NT2/D1 (cell line): ENCODE measurements around the gene CHST9.

Source experiments
- DNase-seq: peaks from one replicate; pipeline ENCODE4 v3.0.0-alpha.2; 2011; ENCODE audit warnings: low read depth, low spot score
- H3K27me3 ChIP-seq: 2 replicates; pipeline ENCODE4 v1.6.0; 2011; ENCODE audit warnings: mild to moderate bottlenecking; ENCODE audit not compliant: insufficient read length, insufficient read depth
- H3K36me3 ChIP-seq: 2 replicates; pipeline ENCODE4 v1.6.1; 2011; ENCODE audit warnings: mild to moderate bottlenecking, low read length, mixed read lengths; ENCODE audit not compliant: insufficient read depth, insufficient read length
- H3K4me1 ChIP-seq: 2 replicates; pipeline ENCODE4 v1.5.1; 2011; ENCODE audit not compliant: insufficient read depth, insufficient read length
- H3K4me3 ChIP-seq: 2 replicates; pipeline ENCODE4 v1.5.1; 2011; ENCODE audit warnings: low read depth; ENCODE audit not compliant: insufficient read length
- H3K9ac ChIP-seq: 2 replicates; pipeline ENCODE4 v1.6.0; 2011; ENCODE audit warnings: low read depth; ENCODE audit not compliant: insufficient read length
- H3K9me3 ChIP-seq: 2 replicates; pipeline ENCODE4 v1.5.1; 2011; ENCODE audit warnings: mild to moderate bottlenecking, low read length; ENCODE audit not compliant: insufficient read depth
- SUZ12 ChIP-seq: IDR thresholded peaks from 2 replicates; pipeline ENCODE4 v1.6.1; 2011; ENCODE audit not compliant: insufficient read length, insufficient read depth; ENCODE audit errors: extremely low read depth
- YY1 ChIP-seq: IDR thresholded peaks from 2 replicates; pipeline ENCODE4 v1.6.1; 2011; ENCODE audit not compliant: insufficient read length, insufficient read depth
- ZNF274 ChIP-seq: IDR thresholded peaks from 2 replicates; pipeline ENCODE4 v1.6.1; 2011; ENCODE audit warnings: mild to moderate bottlenecking, low read depth, low read length

CHST9 gene

DNA sequence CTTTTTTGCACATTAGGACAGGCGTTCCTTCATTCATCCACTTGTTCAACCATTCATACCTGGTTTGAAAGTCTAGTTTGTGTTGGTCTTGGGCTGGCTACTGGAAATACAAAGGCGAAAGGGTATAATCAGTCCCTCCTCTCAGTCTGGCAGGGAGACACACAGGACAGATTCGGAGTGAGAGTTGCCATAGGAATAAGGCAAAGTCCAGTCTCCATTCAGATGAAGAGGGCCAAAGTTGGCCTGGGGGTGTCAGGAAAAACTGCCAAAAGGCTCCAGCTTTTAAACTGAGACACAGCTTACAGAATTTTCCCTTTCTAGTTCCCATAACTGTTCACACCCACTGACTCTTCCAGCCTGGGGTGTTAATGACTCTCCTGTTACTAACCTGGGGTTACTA is 223.3 kb downstream of the CHST9 start:
- no peak for DNase-seq
- no peaks in the 10 kb centered on the region for H3K9me3 ChIP-seq
- no peaks in the 10 kb centered on the region for H3K27me3 ChIP-seq
- no peak overlapping the region for H3K9ac ChIP-seq
- H3K36me3 ChIP-seq: no peaks in the 10 kb centered on the region
- no peak overlapping the region for H3K4me3 ChIP-seq
- no peak for TF ChIP-seq SUZ12
- TF ChIP-seq ZNF274: no peak
- no peak for TF ChIP-seq YY1
- H3K4me1 ChIP-seq: no peaks in the 10 kb centered on the region

DNA sequence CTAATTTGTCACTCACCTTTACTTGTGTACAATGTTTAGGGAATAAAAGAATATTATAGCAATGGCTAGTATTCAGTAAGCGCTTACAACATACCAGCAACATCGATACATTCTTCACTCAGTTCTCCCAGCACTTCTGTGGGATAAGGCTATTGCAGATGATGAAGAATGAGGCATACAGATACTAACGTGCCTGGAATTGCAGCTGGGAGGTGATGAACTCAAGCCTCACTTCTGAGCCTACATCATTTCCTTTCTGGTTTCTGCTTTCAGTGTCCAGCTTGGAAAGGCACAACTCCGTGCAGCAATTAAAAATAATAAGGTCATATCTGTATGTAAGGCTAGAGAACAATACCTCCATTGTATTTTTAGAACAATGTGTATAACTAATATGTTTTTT is 224.2 kb downstream of the CHST9 start:
- Histone ChIP-seq H3K4me1 (no peaks in the 10 kb centered on the region), H3K4me3 (no peak overlapping the region), H3K9ac (no peak overlapping the region), H3K9me3 (no peaks in the 10 kb centered on the region), H3K36me3 (no peaks in the 10 kb centered on the region), H3K27me3 (no peaks in the 10 kb centered on the region)
- DNase-seq: no peak
- TF ChIP-seq YY1 (no peak), SUZ12 (no peak), ZNF274 (no peak)

DNA sequence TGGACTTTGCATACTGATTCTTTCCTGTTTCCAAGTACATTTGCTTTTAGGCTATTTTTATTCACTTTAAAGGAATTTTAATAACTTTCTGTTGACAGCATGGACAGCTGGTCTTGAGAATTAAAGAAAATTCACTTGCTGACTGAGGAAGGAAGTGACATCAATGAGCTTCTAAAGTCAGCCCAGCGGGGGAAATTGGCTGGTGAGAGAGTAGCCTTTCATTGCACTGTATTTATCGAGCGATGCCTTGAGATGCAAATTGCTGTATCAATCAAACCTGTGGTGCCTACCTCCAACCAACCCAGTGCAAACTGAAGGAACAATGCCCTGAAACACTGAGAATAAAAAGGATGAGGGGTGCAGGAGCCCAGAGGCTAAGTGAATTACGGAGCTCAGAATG is 228.2 kb downstream of the CHST9 start:
- H3K36me3 ChIP-seq: no peaks in the 10 kb centered on the region

DNA sequence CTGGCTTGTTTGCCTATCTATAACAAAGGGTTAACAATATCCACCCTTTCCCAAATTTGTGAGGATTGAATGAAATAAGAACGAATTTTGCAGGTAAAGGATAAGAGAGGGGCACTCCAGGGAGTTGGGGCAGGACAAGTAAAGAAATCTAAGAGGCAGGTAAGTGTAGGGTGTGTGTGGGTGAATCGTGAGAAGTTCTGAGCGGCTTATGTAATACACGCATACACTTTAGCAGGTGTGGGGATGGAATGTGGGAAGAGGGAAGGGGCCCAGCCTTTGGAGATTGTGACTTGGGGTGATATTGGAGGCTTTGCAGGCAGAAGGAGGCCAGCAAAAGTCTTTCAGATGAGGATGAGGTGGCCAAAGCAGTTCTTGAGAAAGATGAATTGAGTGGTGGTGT is 236.4 kb downstream of the CHST9 start:
- H3K27me3 ChIP-seq: no peaks in the 10 kb centered on the region
- TF ChIP-seq SUZ12 (no peak), YY1 (no peak), ZNF274 (no peak)
- no peak overlapping the region for H3K9ac ChIP-seq
- H3K4me1 ChIP-seq: no peaks in the 10 kb centered on the region
- no peaks in the 10 kb centered on the region for H3K36me3 ChIP-seq
- no peak overlapping the region for H3K4me3 ChIP-seq
- DNase-seq: no peak
- H3K9me3 ChIP-seq: no peaks in the 10 kb centered on the region

More for the DNA sequence above, 228.2 kb downstream of the CHST9 start:
- no peaks in the 10 kb centered on the region for H3K27me3 ChIP-seq
- no peak overlapping the region for H3K9ac ChIP-seq
- H3K4me1 ChIP-seq: no peaks in the 10 kb centered on the region
- peak; percentile 55 for DNase-seq
- no peak for TF ChIP-seq ZNF274
- TF ChIP-seq SUZ12: no peak
- no peak for TF ChIP-seq YY1
- H3K4me3 ChIP-seq: no peak overlapping the region
- no peaks in the 10 kb centered on the region for H3K9me3 ChIP-seq

DNA sequence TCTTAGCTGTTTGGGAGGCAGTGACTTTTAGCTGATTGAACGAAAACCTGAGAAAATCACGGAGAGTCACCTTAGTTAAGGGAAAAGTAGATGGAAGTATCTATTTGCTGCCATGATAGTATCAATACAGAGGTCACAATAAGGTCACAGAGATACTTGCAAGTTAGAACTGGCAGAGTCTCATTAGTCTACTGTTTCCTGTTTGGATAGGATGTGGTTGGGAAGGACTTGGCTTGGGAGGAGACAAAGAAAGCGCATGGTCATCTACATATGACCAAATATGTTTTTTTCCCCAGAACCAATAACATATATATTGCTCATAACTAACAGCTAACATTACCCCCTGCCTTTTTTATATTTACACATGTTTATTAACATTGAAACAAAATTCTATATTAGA is 241.2 kb downstream of the CHST9 start:
- Histone ChIP-seq H3K9ac (no peak overlapping the region), H3K4me1 (no peaks in the 10 kb centered on the region), H3K27me3 (no peaks in the 10 kb centered on the region), H3K36me3 (no peaks in the 10 kb centered on the region), H3K4me3 (no peak overlapping the region), H3K9me3 (no peaks in the 10 kb centered on the region)
- no peak for DNase-seq
- TF ChIP-seq SUZ12 (no peak), ZNF274 (no peak)

DNA sequence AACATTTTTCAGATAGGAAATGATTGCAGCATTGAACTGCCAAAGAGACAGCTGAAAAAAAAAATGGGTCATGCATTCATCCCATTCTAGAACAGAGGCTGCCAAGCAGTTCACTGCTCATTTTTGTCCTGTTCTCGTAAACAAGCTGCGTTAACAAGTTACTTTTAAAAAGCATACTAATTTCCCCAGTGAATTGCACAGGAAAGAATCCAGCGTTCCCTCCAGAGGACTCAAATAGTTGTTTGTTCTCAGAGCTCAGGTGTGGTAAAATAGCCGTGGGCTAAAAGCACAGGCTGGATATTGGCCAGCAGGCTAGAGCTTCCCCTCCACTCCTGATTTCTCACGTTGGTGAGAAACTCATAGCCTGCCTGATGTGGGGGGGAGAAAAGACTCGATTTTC is 243.5 kb downstream of the CHST9 start:
- no peaks in the 10 kb centered on the region for H3K4me1 ChIP-seq
- no peak for DNase-seq
- TF ChIP-seq SUZ12 (no peak), ZNF274 (no peak), YY1 (no peak)
- no peaks in the 10 kb centered on the region for H3K36me3 ChIP-seq
- no peaks in the 10 kb centered on the region for H3K27me3 ChIP-seq
- H3K9ac ChIP-seq: no peak overlapping the region
- no peaks in the 10 kb centered on the region for H3K9me3 ChIP-seq
- no peak overlapping the region for H3K4me3 ChIP-seq

DNA sequence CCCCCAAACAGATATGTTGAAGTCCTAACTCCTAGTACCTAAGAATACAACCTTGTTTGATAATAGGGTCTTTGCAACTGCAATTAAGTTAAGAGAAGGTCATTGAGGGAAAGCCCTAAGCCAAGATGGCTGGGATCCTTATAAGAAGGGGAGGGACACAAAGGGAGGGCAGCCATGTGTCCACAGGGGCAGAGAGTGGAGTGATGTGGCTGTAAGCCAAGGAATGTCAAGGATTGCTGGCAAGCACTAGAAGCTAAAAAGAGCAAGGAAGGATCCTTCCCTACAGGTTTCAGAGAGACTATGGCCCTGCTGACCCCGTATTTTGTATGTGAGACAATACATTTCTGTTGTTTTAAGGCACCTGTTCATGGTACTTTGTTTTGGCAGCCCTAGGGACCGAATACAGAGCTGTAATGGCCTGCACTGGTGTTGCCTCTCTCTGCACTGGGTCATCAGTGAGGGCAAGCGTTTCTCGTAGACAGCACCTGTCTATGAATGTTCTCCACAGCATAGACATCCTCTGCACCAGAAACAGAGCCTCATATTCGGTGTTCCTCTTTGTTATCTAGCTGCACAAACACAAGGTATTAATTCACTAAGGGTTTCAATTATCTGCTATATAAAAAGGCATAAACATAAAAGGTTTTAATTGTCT is 244.2 kb downstream of the CHST9 start:
- H3K9me3 ChIP-seq: no peaks in the 10 kb centered on the region
- no peak for DNase-seq
- H3K27me3 ChIP-seq: no peaks in the 10 kb centered on the region
- no peaks in the 10 kb centered on the region for H3K36me3 ChIP-seq
- H3K4me3 ChIP-seq: no peak overlapping the region
- no peaks in the 10 kb centered on the region for H3K4me1 ChIP-seq
- H3K9ac ChIP-seq: no peak overlapping the region
- TF ChIP-seq ZNF274 (no peak), SUZ12 (no peak)
